Neural cell (in vitro differentiated cells): Measurements from ENCODE around the gene LINGO1. TPM values are rescaled to one million over a fixed set of nuclear protein-coding genes. Genes with fewer than 3 reads are reported as not detected.

Experiments
- H2AFZ ChIP-seq: fragments of 200-600, 300-800 bp; sonication (generic), shearing (Covaris generic); 2 replicates; pipeline ENCODE4 v1.6.0; 2014; ENCODE audit warnings: low read depth, mild to moderate bottlenecking, antibody characterized with exemption, low read length, moderate library complexity
- H3F3A ChIP-seq: fragments of 200-600 bp; shearing (Covaris generic); 2 replicates; pipeline ENCODE4 v1.6.1; 2016; ENCODE audit warnings: mild to moderate bottlenecking, moderate library complexity, mixed read lengths, antibody characterized with exemption, low read length; ENCODE audit not compliant: insufficient read depth, poor library complexity, severe bottlenecking
- H3K27ac ChIP-seq: fragments of 200-600, 300-800 bp; sonication (generic), shearing (Covaris generic); 2 replicates; pipeline ENCODE4 v1.5.1; 2014; ENCODE audit warnings: mild to moderate bottlenecking, low read length, moderate library complexity
- H3K27me3 ChIP-seq: fragments of 300-800, 200-600 bp; sonication (generic), shearing (Covaris generic); 2 replicates; pipeline ENCODE4 v1.6.0; 2014; ENCODE audit warnings: mild to moderate bottlenecking, low read depth, low read length, moderate library complexity; ENCODE audit not compliant: insufficient read depth
- H3K36me3 ChIP-seq: fragments of 300-800, 200-600 bp; sonication (generic), shearing (Covaris generic); 2 replicates; pipeline ENCODE4 v1.5.1; 2014; ENCODE audit warnings: mild to moderate bottlenecking, antibody characterized with exemption, low read length, moderate library complexity; ENCODE audit not compliant: insufficient read depth
- H3K4me2 ChIP-seq: fragments of 300-800, 200-600 bp; sonication (generic), shearing (Covaris generic); 2 replicates; pipeline ENCODE4 v1.6.0; 2014; ENCODE audit warnings: mild to moderate bottlenecking, low read length
- H3K4me3 ChIP-seq: fragments of 300-800, 200-600 bp; sonication (generic), shearing (Covaris generic); 2 replicates; pipeline ENCODE4 v1.5.1; 2014; ENCODE audit warnings: mild to moderate bottlenecking, low read length, moderate library complexity
- H3K79me2 ChIP-seq: fragments of 200-600 bp; shearing (Covaris generic); replicated peaks from 2 replicates; pipeline ENCODE4 v1.6.0; 2014; ENCODE audit warnings: mild to moderate bottlenecking, low read length, moderate library complexity; ENCODE audit not compliant: insufficient read depth
- H3K9ac ChIP-seq: fragments of 300-800, 200-600 bp; sonication (generic), shearing (Covaris generic); 2 replicates; pipeline ENCODE4 v1.6.1; 2016; ENCODE audit warnings: mild to moderate bottlenecking, low read length, mixed read lengths
- H3K9me2 ChIP-seq: fragments of 200-600 bp; shearing (Covaris generic); 2 replicates; pipeline ENCODE4 v1.6.1; 2016; ENCODE audit warnings: mild to moderate bottlenecking, low read length, mixed read lengths; ENCODE audit not compliant: insufficient read depth
- H3K9me3 ChIP-seq: fragments of 200-600, 300-800 bp; sonication (generic), shearing (Covaris generic); 2 replicates; pipeline ENCODE4 v1.6.1; 2016; ENCODE audit warnings: mild to moderate bottlenecking, mixed run types, low read length, moderate library complexity, mixed read lengths
- H4K20me1 ChIP-seq: fragments of 200-600 bp; shearing (Covaris generic); 2 replicates; pipeline ENCODE4 v1.6.1; 2016; ENCODE audit warnings: mild to moderate bottlenecking, mixed run types; ENCODE audit not compliant: insufficient read depth
- CTCF ChIP-seq: fragments of 450-650 bp; IDR thresholded peaks from 2 replicates; pipeline ENCODE4 v1.5.1; 2014; ENCODE audit warnings: antibody characterized with exemption, mild to moderate bottlenecking, moderate library complexity; ENCODE audit not compliant: poor library complexity, severe bottlenecking
- EP300 ChIP-seq: fragments of 450-650 bp; conservative IDR thresholded peaks from 2 replicates; pipeline ENCODE4 v1.6.1; 2014; ENCODE audit warnings: antibody characterized with exemption, mild to moderate bottlenecking, moderate library complexity; ENCODE audit not compliant: poor library complexity, severe bottlenecking
- EZH2 ChIP-seq: fragments of 200-600, 300-800 bp; shearing (Covaris generic), sonication (generic); IDR thresholded peaks from 2 replicates; pipeline ENCODE4 v1.6.1; 2014; ENCODE audit warnings: antibody characterized with exemption, low read length, borderline replicate concordance, mild to moderate bottlenecking; ENCODE audit not compliant: insufficient read depth, poor library complexity, severe bottlenecking
- MXI1 ChIP-seq: fragments of 450-650 bp; conservative IDR thresholded peaks from 2 replicates; pipeline ENCODE4 v1.6.1; 2014; ENCODE audit warnings: antibody characterized with exemption, mild to moderate bottlenecking; ENCODE audit not compliant: poor library complexity, severe bottlenecking
- POLR2AphosphoS5 ChIP-seq: IDR thresholded peaks from 2 replicates; pipeline ENCODE4 v1.6.1; 2012
- RAD21 ChIP-seq: fragments of 450-650 bp; conservative IDR thresholded peaks from 2 replicates; pipeline ENCODE4 v1.6.1; 2014; ENCODE audit warnings: antibody characterized with exemption, mild to moderate bottlenecking, moderate library complexity
- REST ChIP-seq: IDR thresholded peaks from 2 replicates; pipeline ENCODE4 v1.6.1; 2012; ENCODE audit warnings: borderline replicate concordance
- SMC3 ChIP-seq: fragments of 450-650 bp; conservative IDR thresholded peaks from 2 replicates; pipeline ENCODE4 v1.6.1; 2014; ENCODE audit warnings: antibody characterized with exemption, mild to moderate bottlenecking, moderate library complexity; ENCODE audit not compliant: poor library complexity
- TAF1 ChIP-seq: IDR thresholded peaks from 2 replicates; pipeline ENCODE4 v1.6.1; 2012; ENCODE audit warnings: low read depth
- polyA plus RNA-seq: library from polyadenylated mRNA; depleted of rRNA; stranded (reverse); fragments of >200 nt; gene quantifications from 2 replicates; pipeline ENCODE4 v1.2.3, GENCODE V29; 2014

Gene LINGO1
- polyA plus RNA-seq, 1 donor from 2014 or later, result 34.4 TPM

GRCh38 chr15:77577366-77577950 lies 55.3 kb downstream of the LINGO1 start:
- H3K79me2 ChIP-seq, result no peaks in the 10 kb centered on the region
- H2AFZ ChIP-seq, result no peak overlapping the region
- H3F3A ChIP-seq, result no peaks in the 10 kb centered on the region
- no peak overlapping the region for H3K9ac ChIP-seq
- H4K20me1 ChIP-seq, result no peaks in the 10 kb centered on the region
- H3K9me3 ChIP-seq, result no peaks in the 10 kb centered on the region
- TF ChIP-seq CTCF, result no peak
- TF ChIP-seq REST, result no peak
- TF ChIP-seq TAF1, result no peak
- no peak for TF ChIP-seq SMC3
- TF ChIP-seq RAD21, result no peak
- TF ChIP-seq EP300, result no peak
- TF ChIP-seq MXI1, result no peak
- TF ChIP-seq POLR2AphosphoS5, result no peak
- no peak for TF ChIP-seq EZH2
- no peak overlapping the region for H3K4me3 ChIP-seq
- no peaks in the 10 kb centered on the region for H3K36me3 ChIP-seq
- H3K9me2 ChIP-seq, result no peaks in the 10 kb centered on the region
- no peak overlapping the region for H3K4me2 ChIP-seq
- H3K27ac ChIP-seq, result no peak overlapping the region
- no peaks in the 10 kb centered on the region for H3K27me3 ChIP-seq

GRCh38 chr15:77576538-77576937 lies 56.2 kb downstream of the LINGO1 start:
- no peaks in the 10 kb centered on the region for H3F3A ChIP-seq
- no peak overlapping the region for H3K27ac ChIP-seq
- no peak for TF ChIP-seq EZH2
- TF ChIP-seq POLR2AphosphoS5, result no peak
- no peak for TF ChIP-seq SMC3
- TF ChIP-seq MXI1, result no peak
- no peak for TF ChIP-seq REST
- TF ChIP-seq CTCF, result no peak
- TF ChIP-seq RAD21, result no peak
- TF ChIP-seq EP300, result no peak
- TF ChIP-seq TAF1, result no peak
- no peak overlapping the region for H3K9ac ChIP-seq
- no peaks in the 10 kb centered on the region for H3K9me3 ChIP-seq
- H2AFZ ChIP-seq, result no peak overlapping the region
- H4K20me1 ChIP-seq, result no peaks in the 10 kb centered on the region
- no peak overlapping the region for H3K4me3 ChIP-seq
- no peaks in the 10 kb centered on the region for H3K9me2 ChIP-seq
- no peaks in the 10 kb centered on the region for H3K36me3 ChIP-seq
- no peak overlapping the region for H3K4me2 ChIP-seq
- H3K79me2 ChIP-seq, result no peaks in the 10 kb centered on the region
- H3K27me3 ChIP-seq, result no peaks in the 10 kb centered on the region
